Endothelial cell of umbilical vein (primary cell): ENCODE results near the gene SVIL. TPM values are rescaled to one million over a fixed set of nuclear protein-coding genes. Genes with fewer than 3 reads are reported as not detected.

Experiments used
- BruUV-seq: library from RNA; stranded (reverse); fragments of 400-500 nt; replicated peaks from 2 replicates; lab custom pipeline; 2021; lab: Mats Ljungman, UMichigan
- CTCF ChIA-PET: fragments of 300-600, 350-600 bp; sonication (Branson Sonifier 250); formaldehyde crosslinking; loops from one replicate; lab custom pipeline; 2021; ENCODE audit warnings: antibody characterized with exemption, inconsistent platforms; lab: Charles Lee
- POLR2A ChIA-PET: fragments of 300-600, 350-600 bp; sonication (Branson Sonifier 250); formaldehyde crosslinking; loops from one replicate; lab custom pipeline; 2021; ENCODE audit warnings: antibody characterized with exemption, inconsistent platforms; lab: Charles Lee
- DNase-seq: peaks from one replicate; pipeline ENCODE4 v3.0.0-alpha.2; 2011; ENCODE audit warnings: low read depth, low spot score
- FAIRE-seq: peaks from 2 replicates; lab custom pipeline; 2011; peaks lifted over from hg19 to GRCh38; lab: Jason Lieb, UNC
- H2AFZ ChIP-seq: 2 replicates; pipeline ENCODE4 v1.6.0; 2012; ENCODE audit warnings: low read depth, low read length, control low read depth, inconsistent platforms
- H3K27ac ChIP-seq: 2 replicates; pipeline ENCODE4 v1.5.1; 2011; ENCODE audit warnings: low read depth, mild to moderate bottlenecking, control low read depth, low read length, moderate library complexity; ENCODE audit not compliant: insufficient read depth
- H3K27me3 ChIP-seq, 2 experiments: 2 replicates each; pipeline versions ENCODE4 v1.6.0 to v1.6.1; 2011; ENCODE audit warnings: low read length in 2 of 2, mixed read lengths in 1 of 2; ENCODE audit not compliant: control insufficient read depth in 2 of 2, insufficient read depth in 2 of 2
- H3K36me3 ChIP-seq, 2 experiments: 2 replicates in 1 of 2; 3 replicates in 1 of 2; pipeline ENCODE4 v1.5.1; 2011; ENCODE audit warnings: low read length in 2 of 2, mild to moderate bottlenecking in 1 of 2, moderate library complexity in 1 of 2; ENCODE audit not compliant: control insufficient read depth in 2 of 2, insufficient read depth in 2 of 2; ENCODE audit errors: extremely low read depth in 1 of 2
- H3K4me1 ChIP-seq: 3 replicates; pipeline ENCODE4 v1.5.1; 2011; ENCODE audit warnings: mild to moderate bottlenecking, low read length; ENCODE audit not compliant: control insufficient read depth, insufficient read depth; ENCODE audit errors: extremely low read depth
- H3K4me2 ChIP-seq: 2 replicates; pipeline ENCODE4 v1.6.1; 2011; ENCODE audit warnings: low read length, control low read depth, mixed read lengths; ENCODE audit not compliant: insufficient read depth
- H3K4me3 ChIP-seq, 3 experiments: fragments of 200-600 bp in 1 of 3; sonication (generic), shearing (Covaris generic) in 1 of 3; replicated peaks in 1 of 3; 2 replicates each; pipeline ENCODE4 v1.5.1; 2011 to 2016; ENCODE audit warnings: control low read depth in 3 of 3, low read length in 3 of 3, mild to moderate bottlenecking in 2 of 3, inconsistent platforms in 1 of 3, low read depth in 1 of 3, moderate library complexity in 1 of 3; ENCODE audit not compliant: insufficient read depth in 1 of 3
- H3K79me2 ChIP-seq: 2 replicates; pipeline ENCODE4 v1.6.0; 2012; ENCODE audit warnings: low read length, inconsistent platforms; ENCODE audit not compliant: control insufficient read depth, insufficient read depth
- H3K9ac ChIP-seq: replicated peaks from 2 replicates; pipeline ENCODE3; 2011; ENCODE audit warnings: low read length, control low read depth; ENCODE audit not compliant: insufficient read depth; ENCODE audit errors: extremely low read depth
- H3K9me1 ChIP-seq: replicated peaks from 3 replicates; pipeline ENCODE4 v1.6.0; 2011; ENCODE audit warnings: mild to moderate bottlenecking, low read length; ENCODE audit not compliant: control insufficient read depth, insufficient read depth; ENCODE audit errors: extremely low read depth
- H3K9me3 ChIP-seq: replicated peaks from 2 replicates; pipeline ENCODE4 v1.5.1; 2012; ENCODE audit warnings: low read length, inconsistent platforms; ENCODE audit not compliant: control insufficient read depth, insufficient read depth
- H4K20me1 ChIP-seq: replicated peaks from 2 replicates; pipeline ENCODE3; 2011; ENCODE audit warnings: mild to moderate bottlenecking, low read length; ENCODE audit not compliant: control insufficient read depth, insufficient read depth; ENCODE audit errors: extremely low read depth
- CTCF ChIP-seq, 2 donors: IDR thresholded peaks; 1 replicate in 1 of 2; 2 replicates in 1 of 2; pipeline ENCODE4 v1.5.1; 2011; ENCODE audit warnings: low read length in 2 of 2, mild to moderate bottlenecking in 2 of 2, moderate library complexity in 2 of 2, control low read depth in 1 of 2, inconsistent platforms in 1 of 2, low read depth in 1 of 2; ENCODE audit not compliant: insufficient read depth in 1 of 2; ENCODE audit errors: extremely low read depth in 1 of 2
- EZH2 ChIP-seq: IDR thresholded peaks from 2 replicates; pipeline ENCODE4 v1.6.1; 2012; ENCODE audit warnings: borderline replicate concordance, low read depth, mild to moderate bottlenecking, moderate library complexity, low read length, inconsistent platforms; ENCODE audit not compliant: severe bottlenecking
- FOS ChIP-seq: IDR thresholded peaks from 2 replicates; pipeline ENCODE4 v1.6.1; 2011; ENCODE audit warnings: mild to moderate bottlenecking, low read length, moderate library complexity, borderline replicate concordance; ENCODE audit not compliant: insufficient read depth
- GATA2 ChIP-seq: IDR thresholded peaks from 2 replicates; pipeline ENCODE4 v1.7.0; 2011; ENCODE audit warnings: low read depth, mild to moderate bottlenecking, moderate library complexity, mixed read lengths, low read length; ENCODE audit not compliant: insufficient read length, insufficient read depth
- JUN ChIP-seq: IDR thresholded peaks from 2 replicates; pipeline ENCODE4 v1.6.1; 2011; ENCODE audit warnings: borderline replicate concordance, low read depth; ENCODE audit not compliant: insufficient read length, insufficient read depth
- MAX ChIP-seq: IDR thresholded peaks from 2 replicates; pipeline ENCODE4 v1.6.1; 2011; ENCODE audit not compliant: insufficient read depth, insufficient read length
- MYC ChIP-seq: IDR thresholded peaks from one replicate; pipeline ENCODE4 v1.6.1; 2011; ENCODE audit warnings: mild to moderate bottlenecking, low read depth, low read length
- POLR2A ChIP-seq: IDR thresholded peaks from 2 replicates; pipeline ENCODE4 v1.6.1; 2012; ENCODE audit warnings: low read depth, mild to moderate bottlenecking, control low read depth, low read length
- POLR2AphosphoS5 ChIP-seq: IDR thresholded peaks from 2 replicates; pipeline ENCODE4 v1.6.1; 2012; ENCODE audit warnings: low read depth, mild to moderate bottlenecking, control low read depth, low read length, moderate library complexity; ENCODE audit not compliant: insufficient read depth
- dilution Hi-C: fragments of 300-500 bp; cut with MboI; formaldehyde crosslinking; loops from one replicate; pipeline ENCODE4 v1.15.0; 2019; ENCODE audit warnings: low sequenced_read_pairs; ENCODE audit not compliant: extremely low pct_ligation_motif_present
- intact Hi-C: fragments of 100-400 bp; cut with micrococcal nuclease; formaldehyde crosslinking; loops from one replicate; pipeline ENCODE4 v1.10.0; 2022
- polyA plus RNA-seq, 4 experiments: library from polyadenylated mRNA; depleted of rRNA in 3 of 4; stranded (reverse) in 3 of 4; unstranded in 1 of 4; fragments of >200 nt; gene quantifications; 2 replicates each; pipeline versions ENCODE4 v1.2.1 to v1.2.3, GENCODE V29; 2011 to 2012; ENCODE audit warnings: missing spikeins in 1 of 4
- total RNA-seq: library from RNA; stranded (reverse); gene quantifications from 2 replicates; pipeline ENCODE4 v1.2.3, GENCODE V29; 2021

SVIL gene
- total and polyA plus RNA-seq, 2 donors (not counting 3 experiments of a cell fraction or from before 2014, with no cell fraction given) = 22.6 to 70.7 TPM

- no peaks in the 10 kb centered on the region for H3K36me3 ChIP-seq
- no peak overlapping the region for H3K9ac ChIP-seq
- no peak overlapping the region for H3K27ac ChIP-seq
- POLR2A ChIA-PET = no interaction called here
- no peak overlapping the region for H3K4me3 ChIP-seq
- dilution Hi-C loops (no loop called here), intact Hi-C loops (no loop called here)
- peaks cover 34% of the 10 kb centered on the region for H3K4me1 ChIP-seq
- BruUV-seq = no TSS peak
- no peak overlapping the region for H2AFZ ChIP-seq
- peaks cover 2% of the 10 kb centered on the region for H3K79me2 ChIP-seq
- H3K4me2 ChIP-seq = no peak overlapping the region
- TF ChIP-seq POLR2A (no peak), FOS (no peak), CTCF (IDR thresholded peaks at IDR 0.05; ENCODE audit: extremely low read depth in 1 of 2, insufficient read depth in 1 of 2, low read depth in 1 of 2, low read length in 2 of 2) (no peak), MAX (no peak), GATA2 (no peak), POLR2AphosphoS5 (no peak), JUN (no peak), MYC (no peak), EZH2 (no peak)
- no peaks in the 10 kb centered on the region for H3K27me3 ChIP-seq
- FAIRE-seq (no peak), DNase-seq (no peak)
- CTCF ChIA-PET = no interaction called here
- no peaks in the 10 kb centered on the region for H4K20me1 ChIP-seq
- no peaks in the 10 kb centered on the region for H3K9me1 ChIP-seq
- H3K9me3 ChIP-seq = no peaks in the 10 kb centered on the region
These were observed 31.4 kb upstream of the SVIL start for GRCh38 chr10:29666201-29666600.
